ENCODE data around the gene HPRT1.

Gene HPRT1

GRCh38 chrX:134469486-134469885, 9.5 kb downstream of the HPRT1 start:
- H3K4me3 ChIP-seq (replicated peaks in 1 of 2; ENCODE audit: low read depth in 2 of 2, low read length in 2 of 2): no peak overlapping the region
- TF ChIP-seq CTCF (IDR thresholded peaks at IDR 0.05; ENCODE audit: low read depth, low read length): no peak
- DNase-seq (ENCODE audit: low read depth in 2 of 2): peak; percentile 36 to 60

- no peak overlapping the region for H3K4me3 ChIP-seq (replicated peaks in 1 of 2; ENCODE audit: low read depth in 2 of 2, low read length in 2 of 2)
- no peak for DNase-seq (ENCODE audit: low read depth in 2 of 2)
- TF ChIP-seq CTCF (IDR thresholded peaks at IDR 0.05; ENCODE audit: low read depth, low read length): no peak
Measured at GRCh38 chrX:134470013-134470412, 10.0 kb downstream of the HPRT1 start.

- no peak overlapping the region for H3K4me3 ChIP-seq (replicated peaks in 1 of 2; ENCODE audit: low read depth in 2 of 2, low read length in 2 of 2)
- DNase-seq (ENCODE audit: low read depth in 2 of 2): no peak
- TF ChIP-seq CTCF (IDR thresholded peaks at IDR 0.05; ENCODE audit: low read depth, low read length): no peak
Measured at GRCh38 chrX:134472041-134472440, 12.1 kb downstream of the HPRT1 start.

GRCh38 chrX:134476284-134476683, 16.3 kb downstream of the HPRT1 start:
- no peak for TF ChIP-seq CTCF (IDR thresholded peaks at IDR 0.05; ENCODE audit: low read depth, low read length)
- DNase-seq (ENCODE audit: low read depth in 2 of 2): no peak
- no peak overlapping the region for H3K4me3 ChIP-seq (replicated peaks in 1 of 2; ENCODE audit: low read depth in 2 of 2, low read length in 2 of 2)

- no peak for TF ChIP-seq CTCF (IDR thresholded peaks at IDR 0.05; ENCODE audit: low read depth, low read length)
- no peak for DNase-seq (ENCODE audit: low read depth in 2 of 2)
- no peak overlapping the region for H3K4me3 ChIP-seq (replicated peaks in 1 of 2; ENCODE audit: low read depth in 2 of 2, low read length in 2 of 2)
Measured at GRCh38 chrX:134478374-134478773, 18.4 kb downstream of the HPRT1 start.

- H3K4me3 ChIP-seq (replicated peaks in 1 of 2; ENCODE audit: low read depth in 2 of 2, low read length in 2 of 2): no peak overlapping the region
- TF ChIP-seq CTCF (IDR thresholded peaks at IDR 0.05; ENCODE audit: low read depth, low read length): no peak
- DNase-seq (ENCODE audit: low read depth in 2 of 2): peak; percentile 25 to 49
Measured at GRCh38 chrX:134480061-134480460, 20.1 kb downstream of the HPRT1 start.

GRCh38 chrX:134481339-134481738, 21.4 kb downstream of the HPRT1 start:
- H3K4me3 ChIP-seq (replicated peaks in 1 of 2; ENCODE audit: low read depth in 2 of 2, low read length in 2 of 2): no peak overlapping the region
- TF ChIP-seq CTCF (IDR thresholded peaks at IDR 0.05; ENCODE audit: low read depth, low read length): no peak
- no peak for DNase-seq (ENCODE audit: low read depth in 2 of 2)

All from cardiac fibroblast (primary cell).